ENCODE results near the gene NOTUM. TPM values are rescaled to one million over a fixed set of nuclear protein-coding genes. Genes with fewer than 3 reads are reported as not detected.

The NOTUM gene
- total and polyA plus RNA-seq, 10 of the 15 experiments (the other 5 are each of a cell fraction or from before 2014, with no cell fraction given), result 0.04 to 0.13 TPM; not detected in 8

DNA sequence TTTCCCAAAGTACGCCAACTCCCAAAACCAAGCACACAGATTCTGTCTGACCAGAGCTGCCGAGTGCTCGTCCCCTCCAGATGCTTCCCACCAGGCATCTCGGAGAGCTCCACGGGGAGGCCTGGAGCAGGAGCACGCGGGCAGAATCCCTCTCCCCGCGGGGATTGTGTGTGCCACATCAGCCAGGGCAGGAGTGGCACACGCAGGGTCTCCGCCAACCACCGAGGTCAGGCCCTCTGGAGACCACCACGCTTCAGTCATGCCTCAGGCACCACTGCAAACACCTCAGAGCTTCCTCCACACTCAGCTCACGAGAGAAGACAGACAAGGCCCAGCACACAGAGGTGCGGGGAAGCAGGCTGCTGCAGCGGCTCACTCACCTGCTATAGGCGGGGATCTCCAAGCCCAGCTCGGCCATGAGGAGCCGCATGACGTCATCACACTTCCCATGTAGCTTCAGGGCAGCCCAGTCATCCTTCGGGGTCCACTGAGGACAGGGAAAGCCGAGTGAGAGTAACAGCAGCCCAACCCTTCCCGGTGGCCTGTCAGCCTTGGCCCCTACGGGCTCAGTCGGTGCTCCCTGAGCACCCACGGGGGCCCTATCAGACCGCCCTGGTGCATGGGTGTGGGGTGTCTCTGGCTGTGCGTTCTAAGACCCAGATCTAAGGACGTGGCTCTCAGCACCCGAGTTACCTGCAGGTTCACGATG lies 47.4 kb downstream of the NOTUM start:
- Histone ChIP-seq H3K36me3 (ENCODE audit: control insufficient read depth in 2 of 2, insufficient read depth in 2 of 2, low read length in 1 of 2) (peaks cover 11 to 28% of the 10 kb centered on the region in 2 experiments), H3K4me1 (ENCODE audit: control insufficient read depth, insufficient read depth, low read length) (peaks cover 11% of the 10 kb centered on the region), H4K20me1 (ENCODE audit: control insufficient read depth, insufficient read depth) (no peaks in the 10 kb centered on the region), H3K9me3 (replicated peaks; ENCODE audit: control insufficient read depth, insufficient read depth, low read length) (no peaks in the 10 kb centered on the region), H3K27me3 (replicated peaks in 1 of 2; ENCODE audit: control insufficient read depth in 2 of 2, insufficient read depth in 2 of 2, low read length in 1 of 2) (no peaks in the 10 kb centered on the region), H2AFZ (ENCODE audit: control insufficient read depth, low read depth, low read length) (no peak overlapping the region), H3K27ac (ENCODE audit: control insufficient read depth, insufficient read depth) (no peak overlapping the region), H3K9ac (ENCODE audit: control insufficient read depth, insufficient read depth, low read length) (no peak overlapping the region), H3K79me2 (ENCODE audit: control insufficient read depth, insufficient read depth, low read length) (peaks cover 37% of the 10 kb centered on the region), H3K4me3 (no peak overlapping the region), H3K4me2 (ENCODE audit: control insufficient read depth, insufficient read depth) (no peak overlapping the region)
- ChIA-PET RAD21 (ENCODE audit: unreplicated experiment) (no interaction called here), POLR2A (no interaction called here), SMC1A (ENCODE audit: uncharacterized antibody, unreplicated experiment) (interaction anchor here (1.0 kb wide), 1 partner anchor 44 kb away, joined by 3 read pairs; no protein-coding TSS in a partner anchor), CTCF (interaction anchor here (1.5 kb wide), 1 partner anchor 11 kb away, joined by 4 read pairs; no protein-coding TSS in a partner anchor)
- in situ Hi-C loops (cut with MboI), result no loop called here
- DNase-seq (ENCODE audit: low read depth, low spot score) (no peak), FAIRE-seq (no peak), ATAC-seq (no peak)
- no TSS peak for BruUV-seq (replicated peaks)
- intact Hi-C loops (cut with micrococcal nuclease; ENCODE audit: unreplicated experiment), result no loop called here
- no peak for TF ChIP-seq PAX5 (IDR thresholded peaks at IDR 0.05; ENCODE audit: borderline replicate concordance, low read depth, low read length)
- TF ChIP-seq MTA3 (IDR thresholded peaks at IDR 0.05; ENCODE audit: borderline replicate concordance, low read length), result no peak
- TF ChIP-seq MYC (IDR thresholded peaks at IDR 0.05; ENCODE audit: insufficient read depth, insufficient read length, insufficient replicate concordance, low read length, severe bottlenecking), result no peak
- no peak for TF ChIP-seq EP300 (IDR thresholded peaks at IDR 0.05; ENCODE audit: borderline replicate concordance in 1 of 2, control insufficient read depth in 1 of 2, low read depth in 2 of 2, low read length in 2 of 2)
- WGBS (ENCODE audit: insufficient coverage, insufficient replicate concordance, low lambda C conversion rate, missing lambda C conversion rate), result 95% methylated on average over 31 of the region's 31 CpGs
